Kidney (tissue), 14 donors: ENCODE results near the gene RAB33B. TPM values are rescaled to one million over a fixed set of nuclear protein-coding genes. Genes with fewer than 3 reads are reported as not detected.

Experiments used
- DNase-seq, 5 donors: peaks; one replicate each; pipeline ENCODE4 v3.0.0-alpha.2; 2013 to 2020
- FAIRE-seq: peaks from 2 replicates; lab custom pipeline; 2012; peaks lifted over from hg19 to GRCh38; lab: Jason Lieb, UNC
- H3K27ac ChIP-seq, 2 donors: one replicate each; pipeline ENCODE4 v1.7.0; 2013; ENCODE audit warnings: low read depth in 2 of 2, low read length in 2 of 2, inconsistent platforms in 1 of 2
- H3K27me3 ChIP-seq: one replicate; pipeline ENCODE4 v1.7.1; 2013; ENCODE audit warnings: low read length, inconsistent platforms; ENCODE audit not compliant: control insufficient read depth, insufficient read depth
- H3K36me3 ChIP-seq, 3 donors: one replicate each; pipeline versions ENCODE4 v1.7.0 to v1.7.1; 2013; ENCODE audit warnings: low read length in 3 of 3, control low read depth in 1 of 3, inconsistent platforms in 1 of 3; ENCODE audit not compliant: insufficient read depth in 3 of 3, control insufficient read depth in 2 of 3
- H3K4me1 ChIP-seq, 3 donors: one replicate each; pipeline versions ENCODE4 v1.7.0 to v1.7.1; 2013; ENCODE audit warnings: low read length in 3 of 3, inconsistent platforms in 1 of 3, low read depth in 1 of 3; ENCODE audit not compliant: control insufficient read depth in 2 of 3, insufficient read depth in 2 of 3
- H3K4me3 ChIP-seq, 3 donors: one replicate each; pipeline versions ENCODE4 v1.7.0 to v1.8.1; 2013; ENCODE audit warnings: low read length in 3 of 3, control low read depth in 1 of 3, inconsistent platforms in 1 of 3
- H3K9ac ChIP-seq, 3 donors: one replicate each; pipeline versions ENCODE4 v1.7.0 to v1.7.1; 2013; ENCODE audit warnings: low read length in 3 of 3, control low read depth in 1 of 3, inconsistent platforms in 1 of 3
- H3K9me3 ChIP-seq, 3 donors: one replicate each; pipeline versions ENCODE4 v1.7.0 to v1.7.1; 2013; ENCODE audit warnings: low read length in 3 of 3, control low read depth in 1 of 3, inconsistent platforms in 1 of 3; ENCODE audit not compliant: control insufficient read depth in 2 of 3, insufficient read depth in 1 of 3
- intact Hi-C: fragments of 100-400 bp; cut with DNase I; formaldehyde crosslinking; loops from one replicate; pipeline ENCODE4 v1.11.1; 2022
- polyA plus RNA-seq: library from polyadenylated mRNA; stranded (reverse); fragments of 350-450 nt; fragmentation: Illumina TruSeq; extraction: RNeasy Lipid Tissue Mini Kit (QIAGEN cat#74804); gene quantifications from one replicate; pipeline ENCODE4 v1.2.3, GENCODE V29; 2014; ENCODE audit warnings: low read depth, low replicate concordance; ENCODE audit not compliant: insufficient read depth
- total RNA-seq: library from RNA; stranded (reverse); fragmentation: NEBNext Ultra II Directional; extraction: Animal tissue kit (Norgen Biotek cat#: 25700); gene quantifications from one replicate; pipeline ENCODE4 v1.2.1, GENCODE V29; 2021
- TF ChIP-seq, protein P1 (sequence below): IDR thresholded peaks from 3 replicates; pipeline ENCODE4 v1.5.1; 2012; ENCODE audit warnings: mild to moderate bottlenecking, moderate library complexity, borderline replicate concordance; ENCODE audit not compliant: insufficient read depth; ENCODE audit errors: extremely low read depth
- donor health status: control.
- donor health status: control.
- donor health status: control.
- donor health status: control.
- donor health status: control.
- donor health status: DM: yes; HTN: yes; CAD: no.
- donor health status: Normal renal cell carcinoma (clear cell type).

Gene RAB33B
- total and polyA plus RNA-seq, 2 donors from 2014 or later, result 2.5 to 9.8 TPM

DNA sequence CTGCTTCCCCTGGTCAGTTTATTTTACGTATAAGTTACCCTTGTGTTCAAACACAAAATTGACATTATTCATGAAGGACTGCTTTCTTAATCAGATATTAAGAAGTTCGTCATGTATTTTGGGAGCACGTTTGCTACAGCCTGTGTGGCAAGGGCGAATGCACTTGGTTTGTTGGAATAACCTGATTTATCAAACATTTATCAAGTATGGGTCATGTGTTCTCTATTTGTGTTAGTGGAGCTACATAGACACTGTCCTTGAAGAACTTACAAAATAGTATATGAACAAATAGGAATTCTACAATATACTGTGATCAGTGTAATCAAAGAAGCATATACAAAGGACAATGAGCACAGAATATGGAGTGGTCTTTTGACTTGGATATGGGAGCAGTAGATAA, 22.4 kb downstream of the RAB33B start:
- H3K9me3 ChIP-seq, result peaks cover 0 to 5% (median 0%) of the 10 kb centered on the region in 3 donors
- intact Hi-C loops, result no loop called here
- TF ChIP-seq, protein P1, sequence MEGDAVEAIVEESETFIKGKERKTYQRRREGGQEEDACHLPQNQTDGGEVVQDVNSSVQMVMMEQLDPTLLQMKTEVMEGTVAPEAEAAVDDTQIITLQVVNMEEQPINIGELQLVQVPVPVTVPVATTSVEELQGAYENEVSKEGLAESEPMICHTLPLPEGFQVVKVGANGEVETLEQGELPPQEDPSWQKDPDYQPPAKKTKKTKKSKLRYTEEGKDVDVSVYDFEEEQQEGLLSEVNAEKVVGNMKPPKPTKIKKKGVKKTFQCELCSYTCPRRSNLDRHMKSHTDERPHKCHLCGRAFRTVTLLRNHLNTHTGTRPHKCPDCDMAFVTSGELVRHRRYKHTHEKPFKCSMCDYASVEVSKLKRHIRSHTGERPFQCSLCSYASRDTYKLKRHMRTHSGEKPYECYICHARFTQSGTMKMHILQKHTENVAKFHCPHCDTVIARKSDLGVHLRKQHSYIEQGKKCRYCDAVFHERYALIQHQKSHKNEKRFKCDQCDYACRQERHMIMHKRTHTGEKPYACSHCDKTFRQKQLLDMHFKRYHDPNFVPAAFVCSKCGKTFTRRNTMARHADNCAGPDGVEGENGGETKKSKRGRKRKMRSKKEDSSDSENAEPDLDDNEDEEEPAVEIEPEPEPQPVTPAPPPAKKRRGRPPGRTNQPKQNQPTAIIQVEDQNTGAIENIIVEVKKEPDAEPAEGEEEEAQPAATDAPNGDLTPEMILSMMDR, result no peak
- H3K27ac ChIP-seq, result no peak overlapping the region
- H3K4me1 ChIP-seq, result no peaks in the 10 kb centered on the region
- DNase-seq (no peak), FAIRE-seq (no peak)
- no peak overlapping the region for H3K4me3 ChIP-seq
- H3K27me3 ChIP-seq, result no peaks in the 10 kb centered on the region
- H3K36me3 ChIP-seq, result peaks cover 6 to 11% (median 8%) of the 10 kb centered on the region in 3 donors
- H3K9ac ChIP-seq, result no peak overlapping the region

DNA sequence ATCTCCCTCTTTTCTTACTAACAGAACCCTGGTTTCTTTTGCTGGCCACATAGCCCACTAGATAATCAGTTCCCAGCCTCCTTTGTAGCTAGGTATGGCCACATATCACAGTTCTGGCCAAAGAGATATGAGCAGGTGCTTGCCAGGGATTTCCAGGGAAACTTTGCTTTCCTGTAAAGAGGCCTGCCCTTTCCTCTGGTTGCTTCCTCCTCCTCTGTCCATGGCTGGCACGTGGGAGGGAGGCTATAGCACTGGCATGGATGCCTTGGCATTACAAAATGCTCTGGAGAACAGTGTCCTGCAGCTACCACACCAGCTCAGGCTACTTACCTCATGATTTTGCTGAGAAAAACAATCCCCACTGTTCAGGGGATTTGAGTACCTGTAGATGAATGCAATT, 27.5 kb downstream of the RAB33B start:
- Histone ChIP-seq H3K27me3 (no peaks in the 10 kb centered on the region), H3K9ac (no peak overlapping the region), H3K36me3 (peaks cover 0 to 2% (median 0%) of the 10 kb centered on the region in 3 donors), H3K4me1 (no peaks in the 10 kb centered on the region), H3K9me3 (no peaks in the 10 kb centered on the region), H3K4me3 (no peak overlapping the region), H3K27ac (no peak overlapping the region)
- FAIRE-seq (no peak), DNase-seq (no peak)
- intact Hi-C loops, result no loop called here
- TF ChIP-seq, protein P1, result no peak

DNA sequence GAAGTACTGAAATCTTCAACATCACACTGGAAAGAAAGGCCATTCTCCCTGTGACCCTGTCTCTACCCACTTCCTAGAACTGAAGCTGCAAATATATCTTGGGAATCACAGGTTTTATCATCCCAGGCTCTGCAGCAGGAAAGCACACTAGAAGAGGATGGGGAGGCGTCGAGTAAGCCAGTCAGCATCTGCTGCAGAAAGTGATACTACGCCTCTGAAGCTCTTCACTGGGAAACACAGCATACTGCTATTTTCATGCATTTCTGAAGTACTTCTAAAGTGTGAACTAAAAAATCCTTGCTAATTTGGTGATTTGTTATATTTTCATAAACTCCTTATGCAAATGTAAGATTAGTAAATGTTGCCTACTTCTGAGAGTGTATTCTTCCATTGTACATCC, 29.1 kb downstream of the RAB33B start:
- Histone ChIP-seq H3K4me1 (no peaks in the 10 kb centered on the region), H3K27me3 (no peaks in the 10 kb centered on the region), H3K9me3 (no peaks in the 10 kb centered on the region), H3K36me3 (peaks cover 0 to 2% (median 0%) of the 10 kb centered on the region in 3 donors), H3K9ac (no peak overlapping the region), H3K27ac (no peak overlapping the region), H3K4me3 (no peak overlapping the region)
- intact Hi-C loops, result no loop called here
- DNase-seq (no peak), FAIRE-seq (no peak)
- TF ChIP-seq, protein P1, result no peak

DNA sequence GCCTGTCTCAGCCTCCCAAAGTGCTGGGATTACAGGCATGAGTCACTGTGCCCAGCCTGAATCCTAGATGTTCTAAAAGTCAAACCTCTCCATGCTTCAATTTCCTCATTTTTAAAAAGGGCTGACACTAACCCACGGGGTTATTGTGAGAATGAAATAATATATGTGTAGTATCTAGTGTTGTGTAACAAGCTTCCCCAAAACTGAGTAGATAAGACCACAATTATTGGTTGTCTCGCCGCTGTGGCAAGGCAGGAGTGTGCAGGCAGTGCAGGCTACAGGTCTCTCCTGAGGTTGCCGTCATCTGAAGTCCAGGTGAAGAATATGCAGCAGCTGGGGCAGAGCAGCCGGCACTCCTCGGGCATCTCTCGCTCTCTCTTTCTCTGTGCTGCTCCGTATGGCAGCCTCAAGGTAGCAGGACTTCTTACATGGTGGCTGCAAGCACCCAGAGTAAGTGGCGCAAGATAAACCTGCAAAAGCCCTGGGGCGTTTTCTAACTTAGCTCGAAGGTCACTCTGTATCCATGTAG, 30.9 kb downstream of the RAB33B start:
- H3K27me3 ChIP-seq, result no peaks in the 10 kb centered on the region
- intact Hi-C loops, result no loop called here
- FAIRE-seq (no peak), DNase-seq (no peak)
- no peak overlapping the region for H3K4me3 ChIP-seq
- no peak overlapping the region for H3K9ac ChIP-seq
- no peak overlapping the region for H3K27ac ChIP-seq
- no peaks in the 10 kb centered on the region for H3K4me1 ChIP-seq
- no peaks in the 10 kb centered on the region for H3K9me3 ChIP-seq
- H3K36me3 ChIP-seq, result peaks cover 0 to 2% (median 0%) of the 10 kb centered on the region in 3 donors
- TF ChIP-seq, protein P1, result no peak
